Activated CD8-positive, alpha-beta T cell treated with anti-CD3 and anti-CD28 coated beads, Interleukin-2, amount 10 ng/mL, durations not matched to agents 7 days and 5 days (primary cell): Measurements from ENCODE around the gene GOLGA6B. TPM values are rescaled to one million over a fixed set of nuclear protein-coding genes. Genes with fewer than 3 reads are reported as not detected.
A peak's percentile ranks its signal among the peaks of the same experiment; 100 is the strongest.
"Not testable (repeated sequence)": the region's sequence is repeated elsewhere in the genome, so short reads cannot be mapped to it uniquely, and the experiment has no call there.

Experiments used
- ATAC-seq: fragments of 150-1000 bp; cut with Tn5 transposase; one replicate; pipeline ENCODE4 v1.10.0; 2021; ENCODE audit warnings: moderate library complexity
- CTCF ChIA-PET: fragments of 350-600 bp; sonication (Branson Sonifier 250); formaldehyde crosslinking; loops from one replicate; lab custom pipeline; 2021; ENCODE audit warnings: antibody characterized with exemption; lab: Charles Lee
- POLR2A ChIA-PET: fragments of 350-600 bp; sonication (Branson Sonifier 250); formaldehyde crosslinking; loops from one replicate; lab custom pipeline; 2021; ENCODE audit warnings: antibody characterized with exemption; lab: Charles Lee
- DNase-seq: peaks from one replicate; pipeline ENCODE4 v3.0.0-alpha.2; 2020
- H3K27ac Mint-ChIP-seq: one replicate; pipeline ENCODE4 v1.8.0; 2021; ENCODE audit warnings: mild to moderate bottlenecking, mixed read lengths
- H3K27me3 Mint-ChIP-seq: one replicate; pipeline ENCODE4 v1.8.0; 2021; ENCODE audit warnings: low read depth, mixed read lengths
- H3K36me3 Mint-ChIP-seq: one replicate; pipeline ENCODE4 v1.8.0; 2021; ENCODE audit warnings: low read depth, mixed read lengths
- H3K4me1 Mint-ChIP-seq: one replicate; pipeline ENCODE4 v1.8.0; 2021; ENCODE audit warnings: low read depth, mixed read lengths
- H3K4me3 Mint-ChIP-seq: one replicate; pipeline ENCODE4 v1.8.0; 2021; ENCODE audit warnings: mild to moderate bottlenecking, mixed read lengths
- H3K9me3 Mint-ChIP-seq: one replicate; pipeline ENCODE4 v1.8.0; 2022; ENCODE audit warnings: mixed read lengths; ENCODE audit not compliant: insufficient read depth
- total RNA-seq, 2 experiments: library from RNA; stranded (reverse); gene quantifications; one replicate each; pipeline ENCODE4 v1.2.3, GENCODE V29; 2021

The GOLGA6B gene
- total RNA-seq, result not detected

GRCh38 chr15:72654397-72654796, at the start of gene GOLGA6B:
Gene GOLGA6B, plus strand, starts transcription at chr15:72654697. Its CDS starts 41 bp downstream, at chr15:72654738.
- DNase-seq, H3K4me1 Mint-ChIP-seq, ATAC-seq, H3K27me3 Mint-ChIP-seq, H3K27ac Mint-ChIP-seq, POLR2A ChIA-PET, H3K4me3 Mint-ChIP-seq, H3K36me3 Mint-ChIP-seq, CTCF ChIA-PET, H3K9me3 Mint-ChIP-seq: not testable (repeated sequence)

GRCh38 chr15:72604794-72605193, 49.7 kb upstream of the GOLGA6B start:
- Mint-ChIP-seq H3K36me3 (no peaks in the 10 kb centered on the region), H3K27ac (no peak overlapping the region), H3K9me3 (no peaks in the 10 kb centered on the region), H3K4me3 (no peak overlapping the region), H3K27me3 (peaks cover 7% of the 10 kb centered on the region), H3K4me1 (no peaks in the 10 kb centered on the region)
- ATAC-seq, result no peak
- POLR2A ChIA-PET, result no interaction called here
- no peak for DNase-seq
- CTCF ChIA-PET, result no interaction called here

- H3K4me1 Mint-ChIP-seq, H3K27ac Mint-ChIP-seq, H3K4me3 Mint-ChIP-seq, ATAC-seq, H3K9me3 Mint-ChIP-seq, H3K36me3 Mint-ChIP-seq, POLR2A ChIA-PET, H3K27me3 Mint-ChIP-seq, DNase-seq: not testable (repeated sequence)
- CTCF ChIA-PET, result interaction anchor here (1.1 kb wide), 1 partner anchor 8 kb away, joined by 4 read pairs; no protein-coding TSS in a partner anchor
Measured at GRCh38 chr15:72608084-72608483, 46.4 kb upstream of the GOLGA6B start.

- ChIA-PET POLR2A (no interaction called here), CTCF (interaction anchor here (1.3 kb wide), 1 partner anchor 11 kb away, joined by 3 read pairs; no protein-coding TSS in a partner anchor)
- Mint-ChIP-seq H3K27me3 (no peaks in the 10 kb centered on the region), H3K27ac (no peak overlapping the region), H3K4me3 (no peak overlapping the region), H3K9me3 (no peaks in the 10 kb centered on the region), H3K4me1 (no peaks in the 10 kb centered on the region), H3K36me3 (no peaks in the 10 kb centered on the region)
- DNase-seq (no peak), ATAC-seq (no peak)
Measured at GRCh38 chr15:72609862-72610261, 44.6 kb upstream of the GOLGA6B start.

GRCh38 chr15:72612324-72612723, 42.2 kb upstream of the GOLGA6B start:
- H3K4me3 Mint-ChIP-seq, POLR2A ChIA-PET, H3K27me3 Mint-ChIP-seq, H3K27ac Mint-ChIP-seq, DNase-seq, H3K36me3 Mint-ChIP-seq, H3K4me1 Mint-ChIP-seq, ATAC-seq, H3K9me3 Mint-ChIP-seq: not testable (repeated sequence)
- CTCF ChIA-PET, result interaction anchor here (0.6 kb wide), 1 partner anchor 12 kb away, joined by 3 read pairs; no protein-coding TSS in a partner anchor

- POLR2A ChIA-PET, result no interaction called here
- no peaks in the 10 kb centered on the region for H3K9me3 Mint-ChIP-seq
- H3K36me3 Mint-ChIP-seq, result no peaks in the 10 kb centered on the region
- CTCF ChIA-PET, result no interaction called here
- no peaks in the 10 kb centered on the region for H3K27me3 Mint-ChIP-seq
- peaks cover 10% of the 10 kb centered on the region for H3K4me1 Mint-ChIP-seq
- DNase-seq (no peak), ATAC-seq (no peak)
- H3K4me3 Mint-ChIP-seq, result no peak overlapping the region
- H3K27ac Mint-ChIP-seq, result no peak overlapping the region
Measured at GRCh38 chr15:72614810-72615532, 39.5 kb upstream of the GOLGA6B start.

GRCh38 chr15:72615533-72616233, 38.8 kb upstream of the GOLGA6B start:
- H3K27me3 Mint-ChIP-seq, H3K9me3 Mint-ChIP-seq, H3K4me3 Mint-ChIP-seq, H3K36me3 Mint-ChIP-seq, POLR2A ChIA-PET, CTCF ChIA-PET, H3K4me1 Mint-ChIP-seq: not testable (repeated sequence)
- DNase-seq (peak; percentile 54), ATAC-seq (peak; percentile 67)
- peak overlapping the region; percentile 23 for H3K27ac Mint-ChIP-seq

GRCh38 chr15:72616491-72617210, 37.8 kb upstream of the GOLGA6B start:
- no peak for ATAC-seq
- no peak overlapping the region for H3K4me3 Mint-ChIP-seq

GRCh38 chr15:72623854-72624253, 30.6 kb upstream of the GOLGA6B start:
- POLR2A ChIA-PET, result interaction anchor here (0.6 kb wide), 1 partner anchor 21 kb away, joined by 3 read pairs; no protein-coding TSS in a partner anchor
- ATAC-seq, H3K27me3 Mint-ChIP-seq, H3K36me3 Mint-ChIP-seq, H3K27ac Mint-ChIP-seq, DNase-seq, H3K4me3 Mint-ChIP-seq, CTCF ChIA-PET, H3K4me1 Mint-ChIP-seq, H3K9me3 Mint-ChIP-seq: not testable (repeated sequence)

More at GRCh38 chr15:72616491-72617210, 37.8 kb upstream of the GOLGA6B start:
- H3K9me3 Mint-ChIP-seq, result no peaks in the 10 kb centered on the region
- H3K36me3 Mint-ChIP-seq, result no peaks in the 10 kb centered on the region
- H3K27me3 Mint-ChIP-seq, result no peaks in the 10 kb centered on the region
- CTCF ChIA-PET, result interaction anchor here (0.8 kb wide), 1 partner anchor 55 kb away, joined by 3 read pairs; no protein-coding TSS in a partner anchor
- peaks cover 10% of the 10 kb centered on the region for H3K4me1 Mint-ChIP-seq
- POLR2A ChIA-PET, result no interaction called here
- no peak for DNase-seq
- H3K27ac Mint-ChIP-seq, result no peak overlapping the region

- H3K9me3 Mint-ChIP-seq, H3K36me3 Mint-ChIP-seq, H3K27me3 Mint-ChIP-seq, H3K4me3 Mint-ChIP-seq, H3K27ac Mint-ChIP-seq, DNase-seq, POLR2A ChIA-PET, ATAC-seq, H3K4me1 Mint-ChIP-seq, CTCF ChIA-PET: not testable (repeated sequence)
Measured at GRCh38 chr15:72626153-72626552, 28.3 kb upstream of the GOLGA6B start.

GRCh38 chr15:72628249-72629067, 26.0 kb upstream of the GOLGA6B start:
- H3K4me3 Mint-ChIP-seq, DNase-seq, H3K36me3 Mint-ChIP-seq, H3K9me3 Mint-ChIP-seq, H3K27me3 Mint-ChIP-seq, H3K27ac Mint-ChIP-seq, ATAC-seq, H3K4me1 Mint-ChIP-seq: not testable (repeated sequence)
- ChIA-PET CTCF (interaction anchor here (1.5 kb wide), 1 partner anchor 28 kb away, joined by 5 read pairs; no protein-coding TSS in a partner anchor), POLR2A (interaction anchor here (1.3 kb wide), 1 partner anchor 28 kb away, joined by 3 read pairs; no protein-coding TSS in a partner anchor)
